Ishikawa (cell line): ENCODE results near the gene TNNC1.

Experiments
- CEBPB ChIP-seq: IDR thresholded peaks from 2 replicates; pipeline ENCODE4 v1.6.1; 2012
- CREB1 ChIP-seq: IDR thresholded peaks from 2 replicates; pipeline ENCODE4 v1.6.1; 2012; ENCODE audit warnings: low read depth
- EGR1 ChIP-seq: IDR thresholded peaks from 2 replicates; pipeline ENCODE4 v1.6.1; 2012
- EP300 ChIP-seq: IDR thresholded peaks from 2 replicates; pipeline ENCODE4 v1.6.1; 2012; ENCODE audit warnings: borderline replicate concordance
- FOXM1 ChIP-seq: IDR thresholded peaks from 2 replicates; pipeline ENCODE4 v1.6.1; 2012; ENCODE audit warnings: low read depth, borderline replicate concordance
- NFIC ChIP-seq: IDR thresholded peaks from 2 replicates; pipeline ENCODE4 v1.6.1; 2012
- RAD21 ChIP-seq: IDR thresholded peaks from 2 replicates; pipeline ENCODE4 v1.6.1; 2012; ENCODE audit warnings: low read depth
- TAF1 ChIP-seq: IDR thresholded peaks from 2 replicates; pipeline ENCODE4 v1.6.1; 2012; ENCODE audit warnings: low read depth, mild to moderate bottlenecking
- TEAD4 ChIP-seq: IDR thresholded peaks from 2 replicates; pipeline ENCODE4 v1.6.1; 2012
- YY1 ChIP-seq: IDR thresholded peaks from 2 replicates; pipeline ENCODE4 v1.6.1; 2012; ENCODE audit warnings: low read depth
- ZBTB7A ChIP-seq: IDR thresholded peaks from 2 replicates; pipeline ENCODE4 v1.6.1; 2012; ENCODE audit warnings: low read depth
- TF ChIP-seq, protein P1 (sequence below): IDR thresholded peaks from 2 replicates; pipeline ENCODE4 v1.6.1; 2012; ENCODE audit warnings: low read depth, mild to moderate bottlenecking
- TF ChIP-seq, protein P2 (sequence below): IDR thresholded peaks from 2 replicates; pipeline ENCODE4 v1.6.1; 2012
- TF ChIP-seq, protein P3 (sequence below): IDR thresholded peaks from 2 replicates; pipeline ENCODE4 v1.6.1; 2012

DNA sequence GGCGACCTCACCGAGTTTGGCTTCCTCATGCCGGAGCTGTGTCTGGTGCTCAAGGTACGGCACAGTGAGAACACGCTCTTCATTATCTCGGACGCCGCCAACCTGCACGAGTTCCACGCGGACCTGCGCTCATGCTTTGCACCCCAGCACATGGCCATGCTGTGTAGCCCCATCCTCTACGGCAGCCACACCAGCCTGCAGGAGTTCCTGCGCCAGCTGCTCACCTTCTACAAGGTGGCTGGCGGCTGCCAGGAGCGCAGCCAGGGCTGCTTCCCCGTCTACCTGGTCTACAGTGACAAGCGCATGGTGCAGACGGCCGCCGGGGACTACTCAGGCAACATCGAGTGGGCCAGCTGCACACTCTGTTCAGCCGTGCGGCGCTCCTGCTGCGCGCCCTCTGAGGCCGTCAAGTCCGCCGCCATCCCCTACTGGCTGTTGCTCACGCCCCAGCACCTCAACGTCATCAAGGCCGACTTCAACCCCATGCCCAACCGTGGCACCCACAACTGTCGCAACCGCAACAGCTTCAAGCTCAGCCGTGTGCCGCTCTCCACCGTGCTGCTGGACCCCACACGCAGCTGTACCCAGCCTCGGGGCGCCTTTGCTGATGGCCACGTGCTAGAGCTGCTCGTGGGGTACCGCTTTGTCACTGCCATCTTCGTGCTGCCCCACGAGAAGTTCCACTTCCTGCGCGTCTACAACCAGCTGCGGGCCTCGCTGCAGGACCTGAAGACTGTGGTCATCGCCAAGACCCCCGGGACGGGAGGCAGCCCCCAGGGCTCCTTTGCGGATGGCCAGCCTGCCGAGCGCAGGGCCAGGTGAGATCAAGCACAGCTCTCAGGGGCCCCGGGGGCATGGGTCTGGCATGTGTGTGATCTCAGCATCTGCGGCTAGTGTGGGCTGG lies 34.2 kb upstream of the TNNC1 start:
- TF ChIP-seq RAD21, result no peak
- TF ChIP-seq YY1, result no peak
- TF ChIP-seq, protein P1, sequence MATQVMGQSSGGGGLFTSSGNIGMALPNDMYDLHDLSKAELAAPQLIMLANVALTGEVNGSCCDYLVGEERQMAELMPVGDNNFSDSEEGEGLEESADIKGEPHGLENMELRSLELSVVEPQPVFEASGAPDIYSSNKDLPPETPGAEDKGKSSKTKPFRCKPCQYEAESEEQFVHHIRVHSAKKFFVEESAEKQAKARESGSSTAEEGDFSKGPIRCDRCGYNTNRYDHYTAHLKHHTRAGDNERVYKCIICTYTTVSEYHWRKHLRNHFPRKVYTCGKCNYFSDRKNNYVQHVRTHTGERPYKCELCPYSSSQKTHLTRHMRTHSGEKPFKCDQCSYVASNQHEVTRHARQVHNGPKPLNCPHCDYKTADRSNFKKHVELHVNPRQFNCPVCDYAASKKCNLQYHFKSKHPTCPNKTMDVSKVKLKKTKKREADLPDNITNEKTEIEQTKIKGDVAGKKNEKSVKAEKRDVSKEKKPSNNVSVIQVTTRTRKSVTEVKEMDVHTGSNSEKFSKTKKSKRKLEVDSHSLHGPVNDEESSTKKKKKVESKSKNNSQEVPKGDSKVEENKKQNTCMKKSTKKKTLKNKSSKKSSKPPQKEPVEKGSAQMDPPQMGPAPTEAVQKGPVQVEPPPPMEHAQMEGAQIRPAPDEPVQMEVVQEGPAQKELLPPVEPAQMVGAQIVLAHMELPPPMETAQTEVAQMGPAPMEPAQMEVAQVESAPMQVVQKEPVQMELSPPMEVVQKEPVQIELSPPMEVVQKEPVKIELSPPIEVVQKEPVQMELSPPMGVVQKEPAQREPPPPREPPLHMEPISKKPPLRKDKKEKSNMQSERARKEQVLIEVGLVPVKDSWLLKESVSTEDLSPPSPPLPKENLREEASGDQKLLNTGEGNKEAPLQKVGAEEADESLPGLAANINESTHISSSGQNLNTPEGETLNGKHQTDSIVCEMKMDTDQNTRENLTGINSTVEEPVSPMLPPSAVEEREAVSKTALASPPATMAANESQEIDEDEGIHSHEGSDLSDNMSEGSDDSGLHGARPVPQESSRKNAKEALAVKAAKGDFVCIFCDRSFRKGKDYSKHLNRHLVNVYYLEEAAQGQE, result no peak
- TF ChIP-seq EGR1, result no peak
- TF ChIP-seq, protein P2, sequence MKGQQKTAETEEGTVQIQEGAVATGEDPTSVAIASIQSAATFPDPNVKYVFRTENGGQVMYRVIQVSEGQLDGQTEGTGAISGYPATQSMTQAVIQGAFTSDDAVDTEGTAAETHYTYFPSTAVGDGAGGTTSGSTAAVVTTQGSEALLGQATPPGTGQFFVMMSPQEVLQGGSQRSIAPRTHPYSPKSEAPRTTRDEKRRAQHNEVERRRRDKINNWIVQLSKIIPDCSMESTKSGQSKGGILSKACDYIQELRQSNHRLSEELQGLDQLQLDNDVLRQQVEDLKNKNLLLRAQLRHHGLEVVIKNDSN, result no peak
- no peak for TF ChIP-seq CEBPB
- TF ChIP-seq, protein P3, sequence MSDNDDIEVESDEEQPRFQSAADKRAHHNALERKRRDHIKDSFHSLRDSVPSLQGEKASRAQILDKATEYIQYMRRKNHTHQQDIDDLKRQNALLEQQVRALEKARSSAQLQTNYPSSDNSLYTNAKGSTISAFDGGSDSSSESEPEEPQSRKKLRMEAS, result no peak
- TF ChIP-seq CREB1, result no peak
- no peak for TF ChIP-seq NFIC
- TF ChIP-seq EP300, result no peak
- TF ChIP-seq ZBTB7A, result no peak
- no peak for TF ChIP-seq FOXM1
- TF ChIP-seq TEAD4, result no peak
- no peak for TF ChIP-seq TAF1
